ENCODE measurements around the gene SET. TPM values are rescaled to one million over a fixed set of nuclear protein-coding genes. Genes with fewer than 3 reads are reported as not detected.

The SET gene
- total RNA-seq, 1 experiment from 2014 or later, result 422 TPM

GRCh38 chr9:128642675-128643245 is 46.3 kb upstream of the SET start:
- in situ Hi-C loops (cut with HindIII; ENCODE audit: low pct_unique_long_range_greater_than_20kb, low sequenced_read_pairs), result no loop called here
- H3K27ac ChIP-seq (ENCODE audit: low read length), result no peak overlapping the region
- ATAC-seq, result no peak

More at GRCh38 chr9:128642675-128643245, 46.3 kb upstream of the SET start:
- Histone ChIP-seq H3K27me3 (ENCODE audit: control insufficient read depth, insufficient read depth, low read length) (no peaks in the 10 kb centered on the region), H3K4me3 (ENCODE audit: low read depth in 2 of 2, low read length in 2 of 2) (no peak overlapping the region), H3K9me3 (ENCODE audit: control insufficient read depth, insufficient read depth, low read depth, low read length) (no peaks in the 10 kb centered on the region), H3K4me1 (ENCODE audit: control insufficient read depth, insufficient read depth, low read length) (no peaks in the 10 kb centered on the region; the same call in 1 of the 2 replicates), H3K36me3 (ENCODE audit: control insufficient read depth, insufficient read depth, low read length) (no peaks in the 10 kb centered on the region)
- intact Hi-C loops (cut with micrococcal nuclease; ENCODE audit: unreplicated experiment), result no loop called here
- TF ChIP-seq POLR2AphosphoS5 (IDR thresholded peaks at IDR 0.05; ENCODE audit: low read depth, low read length), result no peak
- no peak for TF ChIP-seq TCF7L2 (IDR thresholded peaks at IDR 0.05; ENCODE audit: low read depth, low read length)
- TF ChIP-seq SIN3A (IDR thresholded peaks at IDR 0.05; ENCODE audit: borderline replicate concordance, insufficient read depth, low read depth, low read length), result no peak
- no peak for TF ChIP-seq CTCF (IDR thresholded peaks at IDR 0.05)
- TF ChIP-seq REST (IDR thresholded peaks at IDR 0.05; ENCODE audit: insufficient read depth in 1 of 2, low read depth in 2 of 2, low read length in 1 of 2), result no peak
- ChIA-PET CTCF (no interaction called here), POLR2A (no interaction called here)
- no peak for DNase-seq (ENCODE audit: low read depth, low spot score)
- BruUV-seq (replicated peaks), result no TSS peak
